T-cell (primary cell): ENCODE data around the gene TXNRD1. TPM values are rescaled to one million over a fixed set of nuclear protein-coding genes. Genes with fewer than 3 reads are reported as not detected.

Experiments used
- ATAC-seq, 4 experiments: fragments of 200-7000 bp in 3 of 4; fragments of 150-1000 bp in 1 of 4; cut with Tn5 transposase; replicated peaks in 1 of 4; 1 replicate in 3 of 4; 2 replicates in 1 of 4; pipeline ENCODE4 v1.10.0; 2021; ENCODE audit warnings: moderate library complexity in 3 of 4, mild to moderate bottlenecking in 2 of 4, moderate number of reproducible peaks in 1 of 4
- CTCF ChIA-PET, 2 donors: fragments of 300-600 bp; sonication (Branson Sonifier 250); formaldehyde crosslinking; loops; one replicate each; lab custom pipeline; 2022; ENCODE audit warnings: antibody characterized with exemption in 2 of 2; lab: Charles Lee
- POLR2A ChIA-PET, 2 donors: fragments of 300-600 bp; sonication (Branson Sonifier 250); formaldehyde crosslinking; loops; one replicate each; lab custom pipeline; 2022; ENCODE audit warnings: antibody characterized with exemption in 2 of 2; lab: Charles Lee
- DNase-seq, 35 experiments: peaks; one replicate each; pipeline versions ENCODE4 v3.0.0 to v3.0.0-alpha.2; 2013 to 2023
- H3K27ac ChIP-seq: one replicate; pipeline ENCODE4 v1.5.1; 2013; ENCODE audit warnings: low read length
- H3K27me3 ChIP-seq, 2 experiments: replicated peaks in 1 of 2; 1 replicate in 1 of 2; 2 replicates in 1 of 2; pipeline versions ENCODE4 v1.6.1 to v1.7.0; 2013; ENCODE audit warnings: low read length in 1 of 2, mixed read lengths in 1 of 2; ENCODE audit not compliant: control insufficient read depth in 2 of 2, insufficient read depth in 2 of 2; ENCODE audit errors: extremely low read depth in 1 of 2
- H3K36me3 ChIP-seq, 2 donors: 1 replicate in 1 of 2; 2 replicates in 1 of 2; pipeline versions ENCODE4 v1.6.1 to v1.7.0; 2013; ENCODE audit warnings: low read length in 1 of 2; ENCODE audit not compliant: control insufficient read depth in 2 of 2, insufficient read depth in 1 of 2; ENCODE audit errors: extremely low read depth in 1 of 2
- H3K4me1 ChIP-seq, 2 experiments: 1 replicate in 1 of 2; 2 replicates in 1 of 2; pipeline versions ENCODE4 v1.6.1 to v1.7.0; 2013; ENCODE audit warnings: low read length in 2 of 2, mixed read lengths in 1 of 2; ENCODE audit not compliant: insufficient read depth in 2 of 2, control insufficient read depth in 1 of 2; ENCODE audit errors: extremely low read depth in 1 of 2
- H3K4me3 ChIP-seq, 2 donors: 1 replicate in 1 of 2; 2 replicates in 1 of 2; pipeline versions ENCODE4 v1.5.1 to v1.7.0; 2013; ENCODE audit warnings: mild to moderate bottlenecking in 2 of 2, low read length in 1 of 2, moderate library complexity in 1 of 2; ENCODE audit not compliant: control insufficient read depth in 1 of 2; ENCODE audit errors: extremely low read depth in 1 of 2
- H3K9me3 ChIP-seq: 2 replicates; pipeline ENCODE4 v1.7.0; 2013
- H3K27ac Mint-ChIP-seq, 2 donors: one replicate each; pipeline ENCODE4 v1.8.0; 2020 to 2021; ENCODE audit warnings: mild to moderate bottlenecking in 2 of 2, mixed read lengths in 2 of 2
- H3K27me3 Mint-ChIP-seq, 2 donors: one replicate each; pipeline ENCODE4 v1.8.0; 2021 to 2022; ENCODE audit warnings: mixed read lengths in 2 of 2
- H3K36me3 Mint-ChIP-seq: one replicate; pipeline ENCODE4 v1.8.0; 2021; ENCODE audit warnings: mixed read lengths
- H3K4me1 Mint-ChIP-seq, 3 donors: one replicate each; pipeline ENCODE4 v1.8.0; 2020 to 2022; ENCODE audit warnings: mixed read lengths in 3 of 3, mild to moderate bottlenecking in 1 of 3
- H3K4me3 Mint-ChIP-seq, 3 donors: one replicate each; pipeline ENCODE4 v1.8.0; 2020 to 2022; ENCODE audit warnings: mild to moderate bottlenecking in 3 of 3, mixed read lengths in 3 of 3, moderate library complexity in 3 of 3
- H3K9me3 Mint-ChIP-seq, 3 donors: one replicate each; pipeline ENCODE4 v1.8.0; 2020 to 2022; ENCODE audit warnings: mixed read lengths in 3 of 3
- WGBS: methylation state at CpG from one replicate; pipeline ENCODE4 v1.1.5; 2013; ENCODE audit warnings: missing lambda C conversion rate; ENCODE audit not compliant: insufficient coverage; 5-methylcytosine and 5-hydroxymethylcytosine counted together
- total RNA-seq, 35 experiments: library from RNA in 6 of 35; stranded (reverse) in 6 of 35; fragments of 120-200 nt in 1 of 35; gene quantifications; one replicate each; pipeline versions ENCODE4 v1.2.1 to v1.2.4 and lab custom pipeline; 2013 to 2026

TXNRD1 gene
- total RNA-seq, 5 donors from 2014 or later (not counting 1 experiment from before 2014, with no cell fraction given): 33.1 to 91.7 (median 68.9) TPM

DNA sequence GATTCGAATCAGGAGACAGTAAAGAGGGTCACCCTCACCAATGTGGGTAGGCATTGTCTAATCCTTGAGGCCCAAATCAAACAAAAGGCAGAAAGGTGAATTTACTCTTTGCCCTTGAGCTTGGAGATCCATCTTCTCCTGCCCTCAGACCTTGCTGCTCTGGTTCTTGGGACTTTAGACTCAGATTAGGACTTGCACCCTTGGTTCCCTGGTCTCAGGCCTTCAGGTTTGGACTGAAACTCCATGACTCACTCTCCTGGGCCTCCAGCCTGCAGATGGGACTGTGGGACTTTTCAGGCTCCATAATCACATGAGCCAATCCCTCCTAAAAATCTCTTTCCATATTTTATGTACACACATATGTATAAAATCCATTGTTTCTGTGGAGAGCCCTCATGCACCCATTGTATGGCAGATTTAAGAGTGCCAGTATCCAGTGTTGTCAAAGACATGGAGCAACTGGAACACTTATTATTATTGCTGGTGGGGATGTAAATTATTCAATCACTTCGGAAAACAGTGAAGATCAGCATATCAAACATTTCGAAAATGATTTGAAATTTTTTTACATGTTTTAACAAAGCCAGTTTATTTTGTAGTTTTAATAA, 136.6 kb downstream of the TXNRD1 start:
- Histone ChIP-seq H3K36me3 (peaks cover 14 to 31% of the 10 kb centered on the region in 2 donors), H3K4me1 (no peaks in the 10 kb centered on the region), H3K9me3 (no peaks in the 10 kb centered on the region), H3K27ac (no peak overlapping the region), H3K4me3 (no peak overlapping the region), H3K27me3 (no peaks in the 10 kb centered on the region)
- no CpG with 5 or more reads among the region's 3 CpGs for WGBS
- Mint-ChIP-seq H3K36me3 (peaks cover 35% of the 10 kb centered on the region), H3K9me3 (no peaks in the 10 kb centered on the region), H3K27me3 (no peaks in the 10 kb centered on the region), H3K4me3 (no peak overlapping the region), H3K4me1 (no peaks in the 10 kb centered on the region), H3K27ac (no peak overlapping the region)
- no peak for ATAC-seq
- CTCF ChIA-PET: no interaction called here
- DNase-seq: no peak
- POLR2A ChIA-PET: no interaction called here

DNA sequence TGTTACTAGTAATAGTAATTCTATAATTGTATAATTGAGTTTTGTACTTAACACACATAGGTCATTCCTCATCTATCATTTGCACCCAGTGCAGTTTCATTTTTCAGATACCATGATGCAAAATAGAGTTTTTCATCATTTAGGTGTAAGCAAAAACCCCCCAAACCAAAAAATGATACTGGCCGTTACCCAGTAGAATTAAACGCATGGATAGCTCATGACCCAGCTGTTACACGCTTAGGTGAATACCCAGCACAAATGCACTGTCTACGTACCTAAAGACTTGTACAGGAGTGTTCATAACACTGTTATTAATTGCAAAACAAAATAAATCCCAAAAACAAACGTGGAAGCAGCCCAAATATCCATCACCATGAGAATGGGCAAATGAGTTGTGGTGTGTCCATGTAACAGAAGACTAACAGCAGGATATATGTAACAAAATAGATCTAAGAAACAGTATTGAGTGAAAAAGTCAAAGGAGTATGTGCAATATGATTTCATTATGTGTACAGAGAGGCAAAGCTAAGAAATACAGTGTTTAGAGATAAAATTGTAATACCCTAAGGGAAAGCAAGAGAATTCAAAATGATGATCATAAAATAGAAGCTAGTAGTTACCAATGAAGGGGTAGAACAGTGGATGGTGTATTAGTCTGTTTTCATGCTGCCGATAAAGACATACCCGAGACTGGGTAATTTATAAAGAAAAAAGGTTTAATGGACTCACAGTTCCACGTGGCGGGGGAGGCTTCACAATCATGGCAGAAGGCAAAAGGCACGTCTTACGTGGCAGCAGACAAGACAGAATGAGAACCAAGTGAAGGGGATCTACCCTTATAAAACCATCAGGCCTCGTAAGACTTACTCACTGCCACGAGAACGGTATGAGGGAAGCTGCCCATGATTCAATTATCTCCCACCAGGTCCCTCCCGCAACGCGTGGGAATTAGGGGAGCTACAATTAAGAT, 137.7 kb downstream of the TXNRD1 start:
- no peak overlapping the region for H3K4me3 Mint-ChIP-seq
- CTCF ChIA-PET: interaction anchor here in 1 of 2 donors (1.2 kb wide), 1 partner anchor 27 kb away, joined by 4 read pairs; no protein-coding TSS in a partner anchor
- H3K36me3 ChIP-seq: peaks cover 8 to 22% of the 10 kb centered on the region in 2 donors
- no peaks in the 10 kb centered on the region for H3K9me3 Mint-ChIP-seq
- no peak overlapping the region for H3K27ac ChIP-seq
- H3K9me3 ChIP-seq: no peaks in the 10 kb centered on the region
- H3K27me3 Mint-ChIP-seq: no peaks in the 10 kb centered on the region
- H3K27me3 ChIP-seq: no peaks in the 10 kb centered on the region
- no peaks in the 10 kb centered on the region for H3K4me1 ChIP-seq
- H3K4me1 Mint-ChIP-seq: peaks cover 0 to 1% (median 0%) of the 10 kb centered on the region in 3 donors
- no peak overlapping the region for H3K27ac Mint-ChIP-seq
- H3K36me3 Mint-ChIP-seq: peaks cover 25% of the 10 kb centered on the region
- POLR2A ChIA-PET: no interaction called here
- H3K4me3 ChIP-seq: no peak overlapping the region
- DNase-seq (no peak), ATAC-seq (no peak)
- 100% methylated on average over 1 of the region's 17 CpGs for WGBS

DNA sequence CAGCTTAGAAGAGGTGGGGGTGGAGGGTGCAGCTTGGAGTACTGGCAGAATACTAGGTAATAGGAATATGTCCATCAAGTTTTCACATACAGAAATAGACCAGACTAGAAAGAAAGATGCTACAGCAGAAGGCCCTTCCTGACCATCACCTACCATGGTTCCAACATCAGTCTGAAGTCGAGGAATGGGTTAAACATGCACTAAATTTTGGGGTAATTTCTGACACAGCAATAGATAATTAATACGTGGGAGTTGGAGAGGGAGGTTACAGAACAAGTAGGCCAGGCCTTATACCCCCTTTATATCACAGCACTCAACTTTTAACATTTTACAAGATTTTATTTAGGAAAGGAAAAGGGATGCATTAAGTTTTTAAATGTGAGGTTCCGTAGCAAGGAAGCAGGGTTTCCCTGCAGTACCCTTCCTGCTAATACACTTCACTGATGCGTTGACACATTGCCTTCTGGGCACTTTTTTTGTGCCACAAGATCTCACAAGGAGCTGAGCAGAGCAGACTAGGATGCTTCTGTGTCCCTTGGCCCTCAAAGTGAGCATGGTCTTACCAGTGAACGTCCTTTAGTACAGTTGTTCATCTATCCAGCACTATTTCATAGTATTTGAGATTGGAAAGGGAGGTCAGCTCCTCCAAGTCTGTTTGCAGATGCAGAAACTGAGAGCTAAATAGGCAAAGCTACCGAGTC, 138.7 kb downstream of the TXNRD1 start:
- no peak for ATAC-seq
- no peak for DNase-seq
- Histone ChIP-seq H3K36me3 (peaks cover 4 to 15% of the 10 kb centered on the region in 2 donors), H3K27me3 (no peaks in the 10 kb centered on the region), H3K27ac (no peak overlapping the region), H3K4me3 (no peak overlapping the region), H3K4me1 (no peaks in the 10 kb centered on the region), H3K9me3 (no peaks in the 10 kb centered on the region)
- H3K4me3 Mint-ChIP-seq: no peak overlapping the region
- ChIA-PET CTCF (interaction anchor here in 1 of 2 donors (0.6 kb wide), 1 partner anchor 297 kb away, joined by 3 read pairs; no protein-coding TSS in a partner anchor), POLR2A (no interaction called here)
- no peaks in the 10 kb centered on the region for H3K9me3 Mint-ChIP-seq
- no peaks in the 10 kb centered on the region for H3K27me3 Mint-ChIP-seq
- no peak overlapping the region for H3K27ac Mint-ChIP-seq
- peaks cover 16% of the 10 kb centered on the region for H3K36me3 Mint-ChIP-seq
- peaks cover 0 to 2% (median 0%) of the 10 kb centered on the region in 3 donors for H3K4me1 Mint-ChIP-seq
- 90% methylated on average over 1 of the region's 6 CpGs for WGBS

DNA sequence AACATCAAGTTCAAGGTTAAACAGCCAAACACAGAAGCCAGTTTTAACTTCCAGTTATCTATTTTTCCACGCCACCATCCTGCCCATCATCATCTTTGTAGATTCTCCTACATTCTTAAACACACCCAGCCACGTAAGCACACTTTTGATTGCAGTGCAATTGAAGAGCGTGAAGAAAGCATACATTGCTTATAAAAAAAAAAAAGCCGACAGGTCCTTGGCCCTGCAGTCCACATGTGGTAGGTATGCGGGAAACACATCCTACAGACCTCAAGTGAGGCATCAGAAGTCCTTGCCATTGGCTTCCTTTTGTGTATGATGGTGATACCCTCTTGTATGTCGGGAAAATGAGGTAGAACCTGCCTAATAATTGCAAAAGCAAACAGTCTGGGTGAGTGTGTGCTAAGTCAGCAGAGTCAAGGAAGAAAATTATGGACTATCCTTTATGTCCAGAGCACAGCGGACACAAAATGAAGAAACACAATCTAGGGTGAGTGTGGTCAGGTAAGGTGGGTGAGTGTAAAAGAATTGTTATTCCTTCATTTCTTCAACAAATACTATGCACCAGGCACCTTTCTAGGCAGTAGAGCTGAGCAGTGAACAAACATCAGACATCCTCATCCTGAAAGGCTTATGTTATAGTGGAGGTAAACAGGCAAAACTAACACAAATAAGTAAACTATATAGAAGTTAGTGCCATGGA, 139.4 kb downstream of the TXNRD1 start:
- Histone ChIP-seq H3K36me3 (peaks cover 4 to 11% of the 10 kb centered on the region in 2 donors), H3K27me3 (no peaks in the 10 kb centered on the region), H3K4me1 (no peaks in the 10 kb centered on the region), H3K27ac (no peak overlapping the region), H3K4me3 (no peak overlapping the region), H3K9me3 (no peaks in the 10 kb centered on the region)
- Mint-ChIP-seq H3K36me3 (peaks cover 12% of the 10 kb centered on the region), H3K4me1 (peaks cover 0 to 2% (median 0%) of the 10 kb centered on the region in 3 donors), H3K9me3 (no peaks in the 10 kb centered on the region), H3K27ac (no peak overlapping the region), H3K4me3 (no peak overlapping the region), H3K27me3 (no peaks in the 10 kb centered on the region)
- DNase-seq: no peak
- ChIA-PET POLR2A (no interaction called here), CTCF (no interaction called here)
- ATAC-seq: no peak
- WGBS: 100% methylated on average over 2 of the region's 7 CpGs

DNA sequence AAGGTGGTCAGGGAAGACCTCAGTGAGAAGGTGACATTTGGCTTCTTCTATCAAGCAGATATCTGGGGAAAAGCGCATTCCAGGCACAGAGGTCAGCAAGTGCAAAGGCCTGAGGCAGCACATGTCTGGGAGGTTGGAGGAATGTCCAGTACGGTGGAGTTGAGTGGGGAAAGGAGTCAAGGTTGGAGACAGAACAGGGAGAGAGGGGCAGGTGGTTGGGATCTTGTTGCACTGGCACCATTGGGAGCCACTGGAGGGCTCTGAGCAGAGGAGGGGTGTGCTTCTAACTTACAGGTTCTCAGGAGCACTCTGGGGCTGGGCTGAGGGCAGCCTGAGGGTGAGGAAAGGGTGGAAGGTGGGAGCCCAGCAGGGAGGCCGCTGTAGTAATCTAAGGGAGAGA, 140.1 kb downstream of the TXNRD1 start:
- H3K4me3 ChIP-seq: no peak overlapping the region
- ChIA-PET CTCF (no interaction called here), POLR2A (no interaction called here)
- no peaks in the 10 kb centered on the region for H3K9me3 Mint-ChIP-seq
- peaks cover 12% of the 10 kb centered on the region for H3K36me3 Mint-ChIP-seq
- no peak overlapping the region for H3K27ac Mint-ChIP-seq
- H3K4me3 Mint-ChIP-seq: no peak overlapping the region
- no peak overlapping the region for H3K27ac ChIP-seq
- no peaks in the 10 kb centered on the region for H3K27me3 ChIP-seq
- 91% methylated on average over 3 of the region's 3 CpGs for WGBS
- H3K4me1 ChIP-seq: no peaks in the 10 kb centered on the region
- peaks cover 0 to 2% (median 0%) of the 10 kb centered on the region in 3 donors for H3K4me1 Mint-ChIP-seq
- ATAC-seq: no peak
- no peak for DNase-seq
- H3K27me3 Mint-ChIP-seq: no peaks in the 10 kb centered on the region
- H3K9me3 ChIP-seq: no peaks in the 10 kb centered on the region
- H3K36me3 ChIP-seq: peaks cover 3 to 8% of the 10 kb centered on the region in 2 donors
